ENCODE data around the gene C1QTNF7.
A peak's percentile ranks its signal among the peaks of the same experiment; 100 is the strongest.

Gene C1QTNF7

GRCh38 chr4:15466596-15466995 lies 38.8 kb downstream of the C1QTNF7 start:
- DNase-seq, result no peak

- no peak for DNase-seq
Observed at GRCh38 chr4:15469402-15470127, 41.7 kb downstream of the C1QTNF7 start, which contains the start of gene CC2D2A. Gene CC2D2A (plus strand): TSS chr4:15469882. CDS start chr4:15475933, 6,051 bp downstream.

- no peak for DNase-seq
Observed at GRCh38 chr4:15470128-15470475, 42.3 kb downstream of the C1QTNF7 start.

- DNase-seq, result no peak
Observed at GRCh38 chr4:15476396-15476795, 48.6 kb downstream of the C1QTNF7 start.

GRCh38 chr4:15478724-15479088 lies 50.9 kb downstream of the C1QTNF7 start:
- DNase-seq, result no peak

GRCh38 chr4:15479089-15479912 lies 51.5 kb downstream of the C1QTNF7 start:
- DNase-seq, result peak; percentile 16

GRCh38 chr4:15479913-15480185 lies 52.0 kb downstream of the C1QTNF7 start:
- no peak for DNase-seq

- DNase-seq, result no peak
Observed at GRCh38 chr4:15481961-15482745, 54.3 kb downstream of the C1QTNF7 start.

GRCh38 chr4:15482842-15483241 lies 55.0 kb downstream of the C1QTNF7 start:
- no peak for DNase-seq

GRCh38 chr4:15488136-15488535 lies 60.3 kb downstream of the C1QTNF7 start:
- no peak for DNase-seq

GRCh38 chr4:15488658-15489470 lies 61.0 kb downstream of the C1QTNF7 start:
- no peak for DNase-seq

GRCh38 chr4:15489551-15489950 lies 61.7 kb downstream of the C1QTNF7 start:
- DNase-seq, result no peak

- DNase-seq, result no peak
Observed at GRCh38 chr4:15493411-15493810, 65.6 kb downstream of the C1QTNF7 start.

- no peak for DNase-seq
Observed at GRCh38 chr4:15495621-15496020, 67.8 kb downstream of the C1QTNF7 start.
